PC-9 (cell line): Measurements from ENCODE around the gene ID4.

ENCODE experiments used
- EZH2 ChIP-seq: fragments of 200-600 bp; sonication (generic); IDR thresholded peaks from 2 replicates; pipeline ENCODE4 v1.8.0; 2017; ENCODE audit warnings: antibody characterized with exemption, low read depth
- TF ChIP-seq, protein P1 (sequence below): fragments of 200-600 bp; sonication (generic); conservative IDR thresholded peaks from 2 replicates; pipeline ENCODE4 v1.6.1; 2017; ENCODE audit warnings: mixed run types, antibody characterized with exemption, mild to moderate bottlenecking, moderate library complexity

- TF ChIP-seq, protein P1, sequence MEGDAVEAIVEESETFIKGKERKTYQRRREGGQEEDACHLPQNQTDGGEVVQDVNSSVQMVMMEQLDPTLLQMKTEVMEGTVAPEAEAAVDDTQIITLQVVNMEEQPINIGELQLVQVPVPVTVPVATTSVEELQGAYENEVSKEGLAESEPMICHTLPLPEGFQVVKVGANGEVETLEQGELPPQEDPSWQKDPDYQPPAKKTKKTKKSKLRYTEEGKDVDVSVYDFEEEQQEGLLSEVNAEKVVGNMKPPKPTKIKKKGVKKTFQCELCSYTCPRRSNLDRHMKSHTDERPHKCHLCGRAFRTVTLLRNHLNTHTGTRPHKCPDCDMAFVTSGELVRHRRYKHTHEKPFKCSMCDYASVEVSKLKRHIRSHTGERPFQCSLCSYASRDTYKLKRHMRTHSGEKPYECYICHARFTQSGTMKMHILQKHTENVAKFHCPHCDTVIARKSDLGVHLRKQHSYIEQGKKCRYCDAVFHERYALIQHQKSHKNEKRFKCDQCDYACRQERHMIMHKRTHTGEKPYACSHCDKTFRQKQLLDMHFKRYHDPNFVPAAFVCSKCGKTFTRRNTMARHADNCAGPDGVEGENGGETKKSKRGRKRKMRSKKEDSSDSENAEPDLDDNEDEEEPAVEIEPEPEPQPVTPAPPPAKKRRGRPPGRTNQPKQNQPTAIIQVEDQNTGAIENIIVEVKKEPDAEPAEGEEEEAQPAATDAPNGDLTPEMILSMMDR, result no peak
- TF ChIP-seq EZH2, result no peak
Measured at GRCh38 chr6:19830171-19830570, 7.0 kb upstream of the ID4 start.
